Lung microvascular endothelial cell (primary cell): ENCODE data around the gene BRCA1. TPM values are rescaled to one million over a fixed set of nuclear protein-coding genes. Genes with fewer than 3 reads are reported as not detected.
"Not testable (repeated sequence)": the region's sequence is repeated elsewhere in the genome, so short reads cannot be mapped to it uniquely, and the experiment has no call there.

Source experiments
- DNase-seq, 2 donors: peaks; one replicate each; pipeline versions ENCODE4 v3.0.0 to v3.0.0-alpha.2; 2010; ENCODE audit warnings: low read depth in 2 of 2
- total RNA-seq: library from RNA; depleted of rRNA; stranded (reverse); fragments of >200 nt; gene quantifications from 2 replicates; pipeline ENCODE4 v1.2.1, GENCODE V29; 2014

Gene BRCA1
- total RNA-seq, 1 donor from 2014 or later, result 5.2 TPM

- no peak for DNase-seq
Measured at GRCh38 chr17:43070257-43070656, 54.9 kb downstream of the BRCA1 start.

GRCh38 chr17:43069368-43069898 lies 55.7 kb downstream of the BRCA1 start:
- no peak for DNase-seq

GRCh38 chr17:43068570-43069367 lies 56.4 kb downstream of the BRCA1 start:
- no peak for DNase-seq

GRCh38 chr17:43062984-43063638 lies 62.1 kb downstream of the BRCA1 start:
- no peak for DNase-seq

GRCh38 chr17:43056051-43056450 lies 69.1 kb downstream of the BRCA1 start:
- DNase-seq, result no peak

GRCh38 chr17:43053008-43053407 lies 72.2 kb downstream of the BRCA1 start:
- DNase-seq, result not testable (repeated sequence)

- no peak for DNase-seq
Measured at GRCh38 chr17:43051969-43052368, 73.2 kb downstream of the BRCA1 start.

- no peak for DNase-seq
Measured at GRCh38 chr17:43044024-43044423, 81.1 kb downstream of the BRCA1 start.

GRCh38 chr17:43043307-43043706 lies 81.9 kb downstream of the BRCA1 start:
- DNase-seq, result no peak

- no peak for DNase-seq
Measured at GRCh38 chr17:43042025-43042628, 83.0 kb downstream of the BRCA1 start.

GRCh38 chr17:43040655-43041054 lies 84.5 kb downstream of the BRCA1 start:
- no peak for DNase-seq

GRCh38 chr17:43039646-43040045 lies 85.5 kb downstream of the BRCA1 start:
- no peak for DNase-seq

- DNase-seq, result no peak
Measured at GRCh38 chr17:43034894-43035293, 90.3 kb downstream of the BRCA1 start.

- DNase-seq, result no peak
Measured at GRCh38 chr17:43033948-43034881, 90.9 kb downstream of the BRCA1 start.

- DNase-seq, result no peak
Measured at GRCh38 chr17:43031666-43032065, 93.5 kb downstream of the BRCA1 start.

- no peak for DNase-seq
Measured at GRCh38 chr17:43030137-43030767, 94.9 kb downstream of the BRCA1 start.

- no peak for DNase-seq
Measured at GRCh38 chr17:43028221-43028861, 96.8 kb downstream of the BRCA1 start.

- no peak for DNase-seq
Measured at GRCh38 chr17:43027091-43028032, 97.8 kb downstream of the BRCA1 start.

GRCh38 chr17:43026595-43026994 lies 98.6 kb downstream of the BRCA1 start:
- no peak for DNase-seq
